Activated T-helper 2 cell treated with anti-CD3 and anti-CD28 coated beads, Interferon-gamma antibody, Interleukin-2, Interleukin-4, amounts not matched to agents 10 μg/mL and 5 μg/mL and 100 μg/mL, durations not matched to agents 14 hours and 24 hours and 36 hours (primary cell): ENCODE data around the gene IL10RB. TPM values are rescaled to one million over a fixed set of nuclear protein-coding genes. Genes with fewer than 3 reads are reported as not detected.

Source experiments
- DNase-seq: peaks from one replicate; pipeline ENCODE4 v3.0.0; 2021; ENCODE audit warnings: low spot score
- H3K27ac Mint-ChIP-seq: one replicate; pipeline ENCODE4 v1.8.0; 2021; ENCODE audit warnings: mixed read lengths
- H3K27me3 Mint-ChIP-seq: one replicate; pipeline ENCODE4 v1.8.0; 2021; ENCODE audit warnings: low read depth, mixed read lengths
- H3K36me3 Mint-ChIP-seq: one replicate; pipeline ENCODE4 v1.8.0; 2021; ENCODE audit warnings: low read depth, mixed read lengths
- H3K4me1 Mint-ChIP-seq: one replicate; pipeline ENCODE4 v1.8.0; 2021; ENCODE audit warnings: low read depth, mixed read lengths
- H3K4me3 Mint-ChIP-seq: one replicate; pipeline ENCODE4 v1.8.0; 2021; ENCODE audit warnings: low read depth, mild to moderate bottlenecking, moderate library complexity, mixed read lengths
- H3K9me3 Mint-ChIP-seq: one replicate; pipeline ENCODE4 v1.8.0; 2021; ENCODE audit warnings: mixed read lengths
- intact Hi-C: fragments of 100-400 bp; cut with micrococcal nuclease; formaldehyde crosslinking; loops from one replicate; pipeline ENCODE4 v1.15.1; 2023
- total RNA-seq: library from RNA; stranded (reverse); gene quantifications from 2 replicates; pipeline ENCODE4 v1.2.3, GENCODE V29; 2022

Gene IL10RB
- total RNA-seq, 1 donor from 2014 or later, result 24.7 TPM

GRCh38 chr21:33279330-33279820, 13.2 kb downstream of the IL10RB start:
- Mint-ChIP-seq H3K4me1 (no peaks in the 10 kb centered on the region), H3K9me3 (peaks cover 9% of the 10 kb centered on the region), H3K27ac (no peak overlapping the region), H3K4me3 (no peak overlapping the region), H3K36me3 (peaks cover 73% of the 10 kb centered on the region), H3K27me3 (no peaks in the 10 kb centered on the region)
- intact Hi-C loops, result no loop called here
- no peak for DNase-seq

GRCh38 chr21:33281096-33281652, 15.0 kb downstream of the IL10RB start:
- peaks cover 9% of the 10 kb centered on the region for H3K9me3 Mint-ChIP-seq
- intact Hi-C loops, result no loop called here
- no peaks in the 10 kb centered on the region for H3K27me3 Mint-ChIP-seq
- no peak overlapping the region for H3K4me3 Mint-ChIP-seq
- no peaks in the 10 kb centered on the region for H3K4me1 Mint-ChIP-seq
- peaks cover 73% of the 10 kb centered on the region for H3K36me3 Mint-ChIP-seq
- DNase-seq, result no peak
- no peak overlapping the region for H3K27ac Mint-ChIP-seq

GRCh38 chr21:33283203-33283602, 17.0 kb downstream of the IL10RB start:
- peaks cover 9% of the 10 kb centered on the region for H3K9me3 Mint-ChIP-seq
- no peak overlapping the region for H3K4me3 Mint-ChIP-seq
- no peak for DNase-seq
- intact Hi-C loops, result no loop called here
- no peaks in the 10 kb centered on the region for H3K4me1 Mint-ChIP-seq
- H3K27ac Mint-ChIP-seq, result no peak overlapping the region
- H3K27me3 Mint-ChIP-seq, result no peaks in the 10 kb centered on the region
- H3K36me3 Mint-ChIP-seq, result peaks cover 71% of the 10 kb centered on the region

GRCh38 chr21:33286076-33286475, 19.9 kb downstream of the IL10RB start:
- Mint-ChIP-seq H3K9me3 (no peaks in the 10 kb centered on the region), H3K4me1 (no peaks in the 10 kb centered on the region), H3K27me3 (no peaks in the 10 kb centered on the region), H3K4me3 (no peak overlapping the region), H3K27ac (no peak overlapping the region), H3K36me3 (peaks cover 55% of the 10 kb centered on the region)
- DNase-seq, result no peak
- intact Hi-C loops, result no loop called here

GRCh38 chr21:33286600-33287456, 20.7 kb downstream of the IL10RB start:
- H3K36me3 Mint-ChIP-seq, result peaks cover 60% of the 10 kb centered on the region
- no peak overlapping the region for H3K4me3 Mint-ChIP-seq
- no peaks in the 10 kb centered on the region for H3K9me3 Mint-ChIP-seq
- intact Hi-C loops, result no loop called here
- H3K4me1 Mint-ChIP-seq, result no peaks in the 10 kb centered on the region
- no peak overlapping the region for H3K27ac Mint-ChIP-seq
- no peaks in the 10 kb centered on the region for H3K27me3 Mint-ChIP-seq
- DNase-seq, result no peak

GRCh38 chr21:33289199-33289819, 23.1 kb downstream of the IL10RB start:
- Mint-ChIP-seq H3K36me3 (peaks cover 61% of the 10 kb centered on the region), H3K27me3 (no peaks in the 10 kb centered on the region), H3K9me3 (no peaks in the 10 kb centered on the region), H3K27ac (no peak overlapping the region), H3K4me1 (peaks cover 6% of the 10 kb centered on the region), H3K4me3 (no peak overlapping the region)
- intact Hi-C loops, result no loop called here
- no peak for DNase-seq

- H3K36me3 Mint-ChIP-seq, result peaks cover 59% of the 10 kb centered on the region
- H3K4me1 Mint-ChIP-seq, result peaks cover 6% of the 10 kb centered on the region
- intact Hi-C loops, result no loop called here
- H3K4me3 Mint-ChIP-seq, result no peak overlapping the region
- H3K27ac Mint-ChIP-seq, result no peak overlapping the region
- no peak for DNase-seq
- no peaks in the 10 kb centered on the region for H3K9me3 Mint-ChIP-seq
- no peaks in the 10 kb centered on the region for H3K27me3 Mint-ChIP-seq
Measured at GRCh38 chr21:33290441-33290840, 24.3 kb downstream of the IL10RB start.

- Mint-ChIP-seq H3K4me1 (peaks cover 6% of the 10 kb centered on the region), H3K4me3 (no peak overlapping the region), H3K9me3 (no peaks in the 10 kb centered on the region), H3K27ac (no peak overlapping the region), H3K27me3 (no peaks in the 10 kb centered on the region), H3K36me3 (peaks cover 53% of the 10 kb centered on the region)
- DNase-seq, result no peak
- intact Hi-C loops, result no loop called here
Measured at GRCh38 chr21:33291686-33292085, 25.5 kb downstream of the IL10RB start.

- no peak overlapping the region for H3K27ac Mint-ChIP-seq
- H3K27me3 Mint-ChIP-seq, result no peaks in the 10 kb centered on the region
- H3K36me3 Mint-ChIP-seq, result peaks cover 52% of the 10 kb centered on the region
- no peak overlapping the region for H3K4me3 Mint-ChIP-seq
- peaks cover 8% of the 10 kb centered on the region for H3K4me1 Mint-ChIP-seq
- DNase-seq, result no peak
- H3K9me3 Mint-ChIP-seq, result no peaks in the 10 kb centered on the region
- intact Hi-C loops, result no loop called here
Measured at GRCh38 chr21:33292724-33293123, 26.6 kb downstream of the IL10RB start.

GRCh38 chr21:33293136-33293535, 27.0 kb downstream of the IL10RB start:
- no peak for DNase-seq
- Mint-ChIP-seq H3K9me3 (no peaks in the 10 kb centered on the region), H3K36me3 (peaks cover 56% of the 10 kb centered on the region), H3K27me3 (no peaks in the 10 kb centered on the region), H3K4me3 (no peak overlapping the region), H3K4me1 (peaks cover 10% of the 10 kb centered on the region), H3K27ac (no peak overlapping the region)
- intact Hi-C loops, result no loop called here

GRCh38 chr21:33293811-33294216, 27.6 kb downstream of the IL10RB start:
- peaks cover 53% of the 10 kb centered on the region for H3K36me3 Mint-ChIP-seq
- H3K4me3 Mint-ChIP-seq, result no peak overlapping the region
- H3K9me3 Mint-ChIP-seq, result no peaks in the 10 kb centered on the region
- DNase-seq, result no peak
- no peak overlapping the region for H3K27ac Mint-ChIP-seq
- intact Hi-C loops, result no loop called here
- H3K27me3 Mint-ChIP-seq, result no peaks in the 10 kb centered on the region
- peaks cover 14% of the 10 kb centered on the region for H3K4me1 Mint-ChIP-seq

GRCh38 chr21:33296156-33296555, 30.0 kb downstream of the IL10RB start:
- no peak overlapping the region for H3K27ac Mint-ChIP-seq
- DNase-seq, result no peak
- H3K9me3 Mint-ChIP-seq, result no peaks in the 10 kb centered on the region
- H3K36me3 Mint-ChIP-seq, result peaks cover 50% of the 10 kb centered on the region
- intact Hi-C loops, result no loop called here
- no peak overlapping the region for H3K4me3 Mint-ChIP-seq
- H3K27me3 Mint-ChIP-seq, result no peaks in the 10 kb centered on the region
- peaks cover 32% of the 10 kb centered on the region for H3K4me1 Mint-ChIP-seq

GRCh38 chr21:33299181-33299752, 33.1 kb downstream of the IL10RB start:
- Mint-ChIP-seq H3K4me1 (peaks cover 36% of the 10 kb centered on the region), H3K36me3 (peaks cover 28% of the 10 kb centered on the region), H3K4me3 (peak overlapping the region; percentile 9), H3K27me3 (no peaks in the 10 kb centered on the region), H3K27ac (peak overlapping the region; percentile 63), H3K9me3 (no peaks in the 10 kb centered on the region)
- intact Hi-C loops, result no loop called here
- peak; percentile 17 for DNase-seq
